ENCODE measurements around the gene AGAP1.

DNA sequence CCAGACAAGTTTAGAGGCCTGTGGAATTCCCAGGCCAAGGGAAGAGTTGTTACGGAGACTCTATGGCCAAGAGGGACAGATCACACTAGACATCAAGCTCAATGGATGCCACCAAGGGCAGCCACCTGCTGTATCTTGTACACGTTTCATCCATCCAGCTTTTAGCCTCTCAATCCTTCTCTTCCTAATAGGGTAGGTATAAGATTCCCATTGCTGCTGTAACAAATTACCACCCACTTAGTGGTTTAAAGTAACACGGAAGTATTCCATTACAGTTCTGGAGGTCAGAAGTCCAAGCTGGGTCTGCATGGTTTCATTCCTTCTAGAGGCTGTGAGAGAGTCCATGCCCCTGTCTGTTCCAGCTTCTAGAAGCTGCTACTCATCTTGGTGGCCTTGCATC lies 586.6 kb downstream of the AGAP1 start:
- TF ChIP-seq CTCF (IDR thresholded peaks at IDR 0.05; ENCODE audit: extremely low read depth in 1 of 2, insufficient read depth in 1 of 2, low read depth in 1 of 2, low read length in 2 of 2) (no peak), POLR2AphosphoS5 (IDR thresholded peaks at IDR 0.05; ENCODE audit: insufficient read depth, low read depth, low read length) (no peak), EZH2 (IDR thresholded peaks at IDR 0.05; ENCODE audit: borderline replicate concordance, low read depth, low read length, severe bottlenecking) (no peak), POLR2A (IDR thresholded peaks at IDR 0.05; ENCODE audit: low read depth, low read length) (no peak), MYC (IDR thresholded peaks at IDR 0.05; ENCODE audit: low read depth, low read length) (no peak)
- TF ChIP-seq, protein P1, sequence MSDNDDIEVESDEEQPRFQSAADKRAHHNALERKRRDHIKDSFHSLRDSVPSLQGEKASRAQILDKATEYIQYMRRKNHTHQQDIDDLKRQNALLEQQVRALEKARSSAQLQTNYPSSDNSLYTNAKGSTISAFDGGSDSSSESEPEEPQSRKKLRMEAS (IDR thresholded peaks at IDR 0.05; ENCODE audit: insufficient read depth, insufficient read length): no peak

Data from endothelial cell of umbilical vein (primary cell).